GM12878 (cell line): Measurements from ENCODE around the gene ACADM. TPM values are rescaled to one million over a fixed set of nuclear protein-coding genes. Genes with fewer than 3 reads are reported as not detected.

ENCODE experiments used
- ATAC-seq: fragments of 200-7000 bp; cut with Tn5 transposase; 3 replicates; pipeline ENCODE4 v1.9.1; 2020; ENCODE audit warnings: mild to moderate bottlenecking, moderate library complexity
- BruUV-seq: library from RNA; stranded (reverse); fragments of 400-500 nt; replicated peaks from 2 replicates; lab custom pipeline; 2021; lab: Mats Ljungman, UMichigan
- CTCF ChIA-PET: fragments of 300-600 bp; sonication (Branson Sonifier 250); formaldehyde crosslinking; extraction: SDS; loops from one replicate; lab custom pipeline; 2021; ENCODE audit warnings: inconsistent platforms; lab: Yijun Ruan, JAX
- POLR2A ChIA-PET: fragments of 350-600 bp; formaldehyde crosslinking; extraction: SDS; loops from one replicate; lab custom pipeline; 2021; ENCODE audit warnings: inconsistent platforms; lab: Charles Lee
- RAD21 ChIA-PET: fragments of 300-600 bp; sonication (Branson Sonifier 250); formaldehyde crosslinking; loops from one replicate; lab custom pipeline; 2023; ENCODE audit warnings: antibody characterized with exemption; ENCODE audit not compliant: unreplicated experiment; lab: Charles Lee
- SMC1A ChIA-PET: fragments of 300-600 bp; sonication (Branson Sonifier 250); formaldehyde crosslinking; loops from one replicate; lab custom pipeline; 2023; ENCODE audit not compliant: unreplicated experiment, uncharacterized antibody; lab: Charles Lee
- DNase-seq: peaks from one replicate; pipeline ENCODE4 v3.0.0-alpha.2; 2011; ENCODE audit warnings: low read depth, low spot score
- FAIRE-seq: peaks from 3 replicates; lab custom pipeline; 2011; peaks lifted over from hg19 to GRCh38; lab: Jason Lieb, UNC
- H2AFZ ChIP-seq: 2 replicates; pipeline ENCODE4 v1.6.0; 2011; ENCODE audit warnings: low read depth, low read length, control low read depth; ENCODE audit not compliant: control insufficient read depth
- H3K27ac ChIP-seq: 2 replicates; pipeline ENCODE4 v1.5.1; 2011; ENCODE audit warnings: control low read depth; ENCODE audit not compliant: control insufficient read depth, insufficient read depth
- H3K27me3 ChIP-seq, 2 experiments: replicated peaks in 1 of 2; 2 replicates each; pipeline versions ENCODE4 v1.6.0 to v1.6.1; 2011; ENCODE audit warnings: low read length in 1 of 2; ENCODE audit not compliant: control insufficient read depth in 2 of 2, insufficient read depth in 2 of 2
- H3K36me3 ChIP-seq, 2 experiments: 2 replicates each; pipeline ENCODE4 v1.5.1; 2011; ENCODE audit warnings: low read length in 1 of 2; ENCODE audit not compliant: control insufficient read depth in 2 of 2, insufficient read depth in 2 of 2
- H3K4me1 ChIP-seq: 2 replicates; pipeline ENCODE4 v1.6.1; 2011; ENCODE audit warnings: mild to moderate bottlenecking, low read length, moderate library complexity, mixed read lengths; ENCODE audit not compliant: control insufficient read depth, insufficient read depth
- H3K4me2 ChIP-seq: 2 replicates; pipeline ENCODE4 v1.6.0; 2011; ENCODE audit warnings: control low read depth; ENCODE audit not compliant: control insufficient read depth, insufficient read depth
- H3K4me3 ChIP-seq: fragments of 200-600 bp; sonication (generic); 2 replicates; pipeline ENCODE4 v1.5.1; 2016
- H3K79me2 ChIP-seq: 2 replicates; pipeline ENCODE4 v1.6.0; 2011; ENCODE audit warnings: low read length; ENCODE audit not compliant: control insufficient read depth, insufficient read depth
- H3K9ac ChIP-seq: 2 replicates; pipeline ENCODE4 v1.8.0; 2011; ENCODE audit warnings: low read length, control low read depth, mixed read lengths; ENCODE audit not compliant: control insufficient read depth, insufficient read depth
- H3K9me3 ChIP-seq: replicated peaks from 3 replicates; pipeline ENCODE4 v1.5.1; 2011; ENCODE audit warnings: mild to moderate bottlenecking, low read length; ENCODE audit not compliant: control insufficient read depth, insufficient read depth
- H4K20me1 ChIP-seq: 2 replicates; pipeline ENCODE4 v1.6.0; 2011; ENCODE audit not compliant: control insufficient read depth, insufficient read depth
- ATF7 ChIP-seq: fragments of 450-650 bp; IDR thresholded peaks from 2 replicates; pipeline ENCODE4 v1.6.1; 2016; ENCODE audit warnings: low read depth, mild to moderate bottlenecking
- CBX5 ChIP-seq: sonication (generic); IDR thresholded peaks from 2 replicates; pipeline ENCODE4 v1.6.1; 2016; ENCODE audit warnings: low read depth, moderate library complexity, mild to moderate bottlenecking, inconsistent platforms
- ETV6 ChIP-seq, 2 experiments: fragments of 450-650 bp in 1 of 2; IDR thresholded peaks in 1 of 2; conservative IDR thresholded peaks in 1 of 2; 2 replicates each; pipeline ENCODE4 v1.6.1; 2014; ENCODE audit warnings: antibody characterized with exemption in 1 of 2, borderline replicate concordance in 1 of 2, low read depth in 1 of 2, mild to moderate bottlenecking in 1 of 2, moderate library complexity in 1 of 2
- GATAD2B ChIP-seq: fragments of 450-650 bp; conservative IDR thresholded peaks from 2 replicates; pipeline ENCODE4 v1.6.1; 2017; ENCODE audit warnings: low read depth, mild to moderate bottlenecking, moderate library complexity
- LARP7 ChIP-seq: fragments of 450-650 bp; IDR thresholded peaks from 2 replicates; pipeline ENCODE4 v1.6.1; 2017; ENCODE audit warnings: mild to moderate bottlenecking
- TCF12 ChIP-seq: IDR thresholded peaks from 2 replicates; pipeline ENCODE4 v1.6.1; 2011; ENCODE audit warnings: low read depth, mild to moderate bottlenecking, low read length
- TCF7 ChIP-seq: IDR thresholded peaks from 2 replicates; pipeline ENCODE4 v1.6.1; 2014; ENCODE audit warnings: antibody characterized with exemption, borderline replicate concordance
- YBX1 ChIP-seq: fragments of 450-650 bp; IDR thresholded peaks from 2 replicates; pipeline ENCODE4 v1.6.1; 2016; ENCODE audit warnings: antibody characterized with exemption
- ZNF24 ChIP-seq: fragments of 450-650 bp; IDR thresholded peaks from 2 replicates; pipeline ENCODE4 v1.6.1; 2017; ENCODE audit warnings: antibody characterized with exemption, mild to moderate bottlenecking
- WGBS: methylation state at CpG from one replicate; pipeline ENCODE4 v1.1.6; 2016; ENCODE audit warnings: low lambda C conversion rate; ENCODE audit not compliant: insufficient replicate concordance, insufficient coverage; ENCODE audit errors: missing lambda C conversion rate; 5-methylcytosine and 5-hydroxymethylcytosine counted together
- in situ Hi-C: fragments of 300-500 bp; cut with MboI; formaldehyde crosslinking; loops from 9 replicates; pipeline ENCODE4 v1.14.3; 2018; ENCODE audit warnings: mixed read lengths
- intact Hi-C: fragments of 100-400 bp; cut with micrococcal nuclease; formaldehyde crosslinking; loops from one replicate; pipeline ENCODE4 v1.14.2; 2022; ENCODE audit not compliant: unreplicated experiment
- polyA plus RNA-seq, 11 experiments: library from polyadenylated mRNA; depleted of rRNA in 4 of 11; unstranded in 6 of 11; stranded (reverse) in 5 of 11; fragments of >200 nt; fragmentation: Nextera tagmentation in 4 of 11; fragmentation: Illumina TruSeq in 1 of 11; extraction: Ambion mirVana in 4 of 11; extraction: Trizol in 1 of 11; gene quantifications; 1 replicate in 1 of 11; 2 replicates in 10 of 11; pipeline versions ENCODE4 v1.2.1 to v1.2.3, GENCODE V29; 2011 to 2016; ENCODE audit warnings: inconsistent platforms in 2 of 11, missing spikeins in 2 of 11, low read depth in 1 of 11
- total RNA-seq, 4 experiments: library from RNA; depleted of rRNA in 3 of 4; stranded (reverse); fragments of >200 nt in 3 of 4; fragmentation: Illumina TruSeq in 1 of 4; extraction: Trizol in 1 of 4; gene quantifications; 2 replicates each; pipeline versions ENCODE4 v1.2.1 to v1.2.3, GENCODE V29; 2013 to 2021
- TF ChIP-seq, protein P1 (sequence below): IDR thresholded peaks from 2 replicates; pipeline ENCODE4 v1.6.1; 2012; ENCODE audit warnings: low read depth, low read length, improper control_type of control experiment
- TF ChIP-seq, protein P2 (sequence below): IDR thresholded peaks from 2 replicates; pipeline ENCODE4 v1.6.1; 2012; ENCODE audit warnings: low read depth, low read length, improper control_type of control experiment

The ACADM gene
- total and polyA plus RNA-seq, 10 of the 15 experiments (the other 5 are each of a cell fraction or from before 2014, with no cell fraction given), result 119 to 245 (median 204) TPM

DNA sequence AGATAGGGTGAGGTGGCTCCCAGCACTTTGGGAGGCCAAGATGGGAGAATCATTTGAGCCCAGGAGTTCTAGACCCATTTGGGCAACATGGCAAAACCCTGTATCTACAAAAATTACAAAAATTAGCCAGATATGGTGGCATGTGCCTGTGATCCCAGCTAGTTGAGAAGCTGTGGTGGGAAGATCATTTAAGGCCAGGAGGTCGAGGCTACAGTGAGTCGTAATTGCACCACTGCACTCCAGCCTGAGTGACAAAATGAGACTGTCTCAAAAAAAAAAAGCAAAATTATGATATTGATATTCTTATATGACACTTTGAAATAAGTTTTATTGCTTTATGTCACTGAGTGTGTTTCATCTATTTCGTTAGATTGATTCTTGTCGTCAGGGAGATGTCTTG is 7.4 kb downstream of the ACADM start:
- ATAC-seq (no peak), FAIRE-seq (no peak), DNase-seq (no peak)
- no peak overlapping the region for H3K9ac ChIP-seq
- no peak overlapping the region for H2AFZ ChIP-seq
- peaks cover 42% of the 10 kb centered on the region for H3K79me2 ChIP-seq
- no TSS peak for BruUV-seq
- no peaks in the 10 kb centered on the region for H3K9me3 ChIP-seq
- H3K4me2 ChIP-seq, result no peak overlapping the region
- SMC1A ChIA-PET, result interaction anchor here (1.1 to 1.4 kb wide), 2 partner anchors 59 to 64 kb away, joined by 3 read pairs; no protein-coding TSS in a partner anchor
- 100% methylated on average over 4 of the region's 4 CpGs for WGBS
- H3K4me3 ChIP-seq, result no peak overlapping the region
- no peak overlapping the region for H3K27ac ChIP-seq
- no peaks in the 10 kb centered on the region for H4K20me1 ChIP-seq
- TF ChIP-seq TCF7 (no peak), LARP7 (no peak), TCF12 (no peak), CBX5 (no peak), YBX1 (no peak), GATAD2B (no peak), ATF7 (no peak), ZNF24 (no peak), ETV6 (conservative IDR thresholded peaks at IDR 0.05 in 1 of 2, IDR thresholded peaks at IDR 0.05 in 1 of 2; ENCODE audit: borderline replicate concordance in 1 of 2, low read depth in 1 of 2) (no peak)
- TF ChIP-seq, protein P1, sequence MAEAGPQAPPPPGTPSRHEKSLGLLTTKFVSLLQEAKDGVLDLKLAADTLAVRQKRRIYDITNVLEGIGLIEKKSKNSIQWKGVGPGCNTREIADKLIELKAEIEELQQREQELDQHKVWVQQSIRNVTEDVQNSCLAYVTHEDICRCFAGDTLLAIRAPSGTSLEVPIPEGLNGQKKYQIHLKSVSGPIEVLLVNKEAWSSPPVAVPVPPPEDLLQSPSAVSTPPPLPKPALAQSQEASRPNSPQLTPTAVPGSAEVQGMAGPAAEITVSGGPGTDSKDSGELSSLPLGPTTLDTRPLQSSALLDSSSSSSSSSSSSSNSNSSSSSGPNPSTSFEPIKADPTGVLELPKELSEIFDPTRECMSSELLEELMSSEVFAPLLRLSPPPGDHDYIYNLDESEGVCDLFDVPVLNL, result no peak
- TF ChIP-seq, protein P2, sequence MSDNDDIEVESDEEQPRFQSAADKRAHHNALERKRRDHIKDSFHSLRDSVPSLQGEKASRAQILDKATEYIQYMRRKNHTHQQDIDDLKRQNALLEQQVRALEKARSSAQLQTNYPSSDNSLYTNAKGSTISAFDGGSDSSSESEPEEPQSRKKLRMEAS, result no peak
- POLR2A ChIA-PET, result interaction anchor here (1.9 kb wide), 1 partner anchor 53 kb away, joined by 8 read pairs; no protein-coding TSS in a partner anchor
- intact Hi-C loops (no loop called here), in situ Hi-C loops (no loop called here)
- RAD21 ChIA-PET, result no interaction called here
- 0 out of 2 replicates have a peak, but pooled peaks cover 2% of the 10 kb centered on the region for H3K4me1 ChIP-seq
- CTCF ChIA-PET, result interaction anchor here (1.0 kb wide), 1 partner anchor 111 kb away, joined by 3 read pairs; no protein-coding TSS in a partner anchor
- H3K36me3 ChIP-seq, result peaks cover 0 to 25% of the 10 kb centered on the region in 2 experiments; a peak in 2 of 4 replicates
- no peaks in the 10 kb centered on the region for H3K27me3 ChIP-seq
